AG04449 (cell line): ENCODE data around the gene FBXO17.

Experiments used
- CTCF ChIA-PET: fragments of 350-600 bp; formaldehyde crosslinking; extraction: SDS; loops from one replicate; lab custom pipeline; 2021; ENCODE audit warnings: antibody characterized with exemption; lab: Yijun Ruan, JAX
- POLR2A ChIA-PET: fragments of 400-600, 350-600 bp; formaldehyde crosslinking; extraction: SDS; loops from one replicate; lab custom pipeline; 2020; ENCODE audit warnings: antibody characterized with exemption, inconsistent platforms; lab: Yijun Ruan, JAX
- DNase-seq: peaks from one replicate; pipeline ENCODE4 v3.0.0-alpha.2; 2010; ENCODE audit warnings: low read depth, low spot score
- H3K4me3 ChIP-seq: 2 replicates; pipeline ENCODE4 v1.5.1; 2011; ENCODE audit warnings: low read depth, mild to moderate bottlenecking, control low read depth, low read length
- CTCF ChIP-seq: IDR thresholded peaks from one replicate; pipeline ENCODE4 v1.5.1; 2011; ENCODE audit warnings: mild to moderate bottlenecking, moderate library complexity, low read length, control low read depth, inconsistent platforms; ENCODE audit not compliant: insufficient read depth; ENCODE audit errors: missing control alignments

FBXO17 gene

GRCh38 chr19:38949580-38950367, 25.8 kb downstream of the FBXO17 start:
- CTCF ChIA-PET: interaction anchor here (1.1 to 1.4 kb wide), 2 partner anchors 12 to 16 kb away, joined by 3 to 6 read pairs; no protein-coding TSS in a partner anchor
- no peak for DNase-seq
- POLR2A ChIA-PET: no interaction called here
- no peak for TF ChIP-seq CTCF
- peak overlapping the region; percentile 46 for H3K4me3 ChIP-seq

- H3K4me3 ChIP-seq: no peak overlapping the region
- TF ChIP-seq CTCF: no peak
- CTCF ChIA-PET: interaction anchor here (0.9 to 1.9 kb wide), 5 partner anchors 10 to 432 kb away, joined by 3 to 10 read pairs (median 5); partner anchors contain the start of genes MRPS12 and SARS2
- POLR2A ChIA-PET: no interaction called here
- no peak for DNase-seq
Measured at GRCh38 chr19:38946229-38947010, 29.1 kb downstream of the FBXO17 start.

- CTCF ChIA-PET: interaction anchor here (1.2 to 1.9 kb wide), 4 partner anchors 11 to 16 kb away, joined by 4 to 10 read pairs (median 5); partner anchors contain the start of genes MRPS12 and SARS2
Measured at GRCh38 chr19:38945562-38946228, 29.8 kb downstream of the FBXO17 start.

GRCh38 chr19:38944981-38945506, 30.5 kb downstream of the FBXO17 start:
- CTCF ChIA-PET: interaction anchor here (1.2 to 1.9 kb wide), 2 partner anchors 11 to 15 kb away, joined by 4 to 10 read pairs; partner anchors contain the start of genes MRPS12 and SARS2

More at GRCh38 chr19:38945562-38946228, 29.8 kb downstream of the FBXO17 start:
- no peak for DNase-seq
- no peak overlapping the region for H3K4me3 ChIP-seq
- TF ChIP-seq CTCF: no peak
- POLR2A ChIA-PET: no interaction called here

More at GRCh38 chr19:38944981-38945506, 30.5 kb downstream of the FBXO17 start:
- TF ChIP-seq CTCF: no peak
- POLR2A ChIA-PET: no interaction called here
- H3K4me3 ChIP-seq: no peak overlapping the region
- no peak for DNase-seq
